ENCODE measurements around the gene DUOXA2. TPM values are rescaled to one million over a fixed set of nuclear protein-coding genes. Genes with fewer than 3 reads are reported as not detected.

DUOXA2 gene
- total RNA-seq, result not detected in 2 replicates

DNA sequence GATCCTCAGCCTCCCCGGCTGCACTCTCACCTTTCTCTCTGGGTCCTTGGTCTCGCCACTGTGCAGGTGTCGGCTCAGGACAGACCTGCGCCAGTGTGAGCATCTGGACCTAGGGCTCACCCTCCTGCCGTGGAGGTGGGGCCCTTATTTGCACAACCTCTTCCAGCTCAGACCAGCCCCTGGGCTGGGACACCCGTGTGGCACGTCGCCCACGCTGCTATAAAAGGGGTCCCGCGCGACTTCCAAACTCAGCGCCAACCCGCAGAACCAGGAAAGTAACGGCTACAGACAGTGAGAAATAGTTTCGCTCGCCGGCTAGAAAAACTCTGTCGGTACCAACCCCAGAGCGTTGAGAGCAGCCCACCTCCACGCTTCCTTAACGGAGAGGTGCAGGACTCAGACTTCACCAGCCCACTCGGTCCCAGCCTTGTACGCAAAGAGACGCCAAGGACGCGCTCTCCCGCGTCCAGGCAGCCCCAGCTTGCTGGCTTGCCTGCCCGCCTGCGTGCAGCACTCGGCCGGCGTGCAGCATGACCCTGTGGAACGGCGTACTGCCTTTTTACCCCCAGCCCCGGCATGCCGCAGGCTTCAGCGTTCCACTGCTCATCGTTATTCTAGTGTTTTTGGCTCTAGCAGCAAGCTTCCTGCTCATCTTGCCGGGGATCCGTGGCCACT lies at the start of gene DUOXA2, which contains the start of gene DUOX2:
TSS of gene DUOXA2 (plus strand) at position 251 of the 675 bp plus-strand sequence. CDS start at position 531, 280 bp downstream.
TSS of gene DUOX2 (minus strand) at position 97 of the 675 bp plus-strand sequence. CDS start 761 bp downstream, outside the sequence.

DNA sequence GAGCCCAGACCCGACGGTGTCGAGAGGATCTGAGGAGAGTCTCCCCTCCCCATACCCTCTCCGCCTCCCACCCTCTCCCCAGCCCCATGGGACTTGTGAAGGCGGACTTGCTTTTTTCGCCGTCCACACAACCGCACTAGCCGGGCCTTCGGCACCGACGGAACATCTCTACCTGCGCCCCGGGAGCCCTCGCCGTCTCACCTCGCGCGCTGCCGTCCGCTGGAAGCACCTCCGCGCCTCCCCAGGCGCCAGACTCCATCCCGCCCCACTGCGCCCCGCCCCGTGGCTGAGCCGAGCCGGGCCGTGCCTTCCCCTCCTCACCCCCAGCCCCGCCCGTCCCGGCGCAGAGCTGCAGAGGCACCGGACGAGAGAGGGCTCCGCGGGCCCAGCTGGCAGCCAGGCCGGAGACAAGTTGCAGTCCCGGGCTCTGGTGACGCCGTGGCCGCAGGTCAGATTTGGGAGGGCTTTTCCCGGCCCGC lies 15.6 kb downstream of the DUOXA2 start, which contains the start of the genes DUOX1 and DUOXA1:
TSS of gene DUOX1 (plus strand) at position 344 of the 479 bp plus-strand sequence. CDS start 1,973 bp downstream, outside the sequence.
TSS of gene DUOXA1 (minus strand) at position 229 of the 479 bp plus-strand sequence. CDS start 6,865 bp downstream, outside the sequence.

Other genes with a start within 250 kb of the DUOXA2 start
- not detected in 2 replicates for gene TERB2, start 157.6 kb upstream of the DUOXA2 start, total RNA-seq
- 20.4 and 20.5 TPM in 2 replicates for gene SORD, start 91.1 kb upstream of the DUOXA2 start, total RNA-seq
- gene DUOX2, start 154 bp upstream of the DUOXA2 start, total RNA-seq, result under 0.01 and 0.12 TPM in 2 replicates
- 0.49 and 0.97 TPM in 2 replicates for gene DUOXA1, start 15.6 kb downstream of the DUOXA2 start, total RNA-seq
- 0.85 and 1.5 TPM in 2 replicates for gene DUOX1, start 15.7 kb downstream of the DUOXA2 start, total RNA-seq
- gene SHF, start 73.6 kb downstream of the DUOXA2 start, total RNA-seq, result 7.8 and 8.4 TPM in 2 replicates
- not detected in 2 replicates for gene SLC28A2, start 137.9 kb downstream of the DUOXA2 start, total RNA-seq